OCI-LY3 (cell line): ENCODE data around the gene FSCB.

Experiments
- H2AFZ ChIP-seq: fragments of 200-600, 300-600 bp; shearing (Covaris generic); 2 replicates; pipeline ENCODE4 v1.6.0; 2014; ENCODE audit warnings: antibody characterized with exemption, low read depth, low read length
- H3K27ac ChIP-seq: fragments of 200-600, 300-600 bp; sonication (generic); 2 replicates; pipeline ENCODE4 v1.5.1; 2014; ENCODE audit warnings: mild to moderate bottlenecking, low read length, moderate library complexity, mixed read lengths
- H3K27me3 ChIP-seq: fragments of 200-600, 300-600 bp; sonication (generic); 2 replicates; pipeline ENCODE4 v1.6.1; 2014; ENCODE audit warnings: low read depth, low read length, mixed read lengths
- H3K36me3 ChIP-seq: fragments of 200-600, 300-600 bp; sonication (generic); replicated peaks from 2 replicates; pipeline ENCODE3; 2014; ENCODE audit warnings: low read depth, low read length, mixed read lengths
- H3K4me1 ChIP-seq: fragments of 300-600, 200-600 bp; sonication (generic); 2 replicates; pipeline ENCODE4 v1.6.1; 2014; ENCODE audit warnings: low read length, mixed read lengths
- H3K4me2 ChIP-seq: fragments of 200-600, 300-600 bp; sonication (generic); 2 replicates; pipeline ENCODE4 v1.6.1; 2014; ENCODE audit warnings: low read length, mixed read lengths
- H3K4me3 ChIP-seq: fragments of 300-600, 200-600 bp; sonication (generic); 2 replicates; pipeline ENCODE4 v1.5.1; 2014; ENCODE audit warnings: antibody characterized with exemption, mild to moderate bottlenecking, low read length, moderate library complexity
- H3K79me2 ChIP-seq: fragments of 300-600, 200-600 bp; shearing (Covaris generic); 2 replicates; pipeline ENCODE4 v1.6.1; 2014; ENCODE audit warnings: mild to moderate bottlenecking, low read length, mixed read lengths
- H3K9ac ChIP-seq: fragments of 300-600, 200-600 bp; shearing (Covaris generic); 2 replicates; pipeline ENCODE4 v1.6.0; 2014; ENCODE audit warnings: mild to moderate bottlenecking, low read length, moderate library complexity
- H3K9me3 ChIP-seq: fragments of 200-600, 300-600 bp; shearing (Covaris generic); 2 replicates; pipeline ENCODE4 v1.6.1; 2014; ENCODE audit warnings: low read length, mixed read lengths; ENCODE audit not compliant: insufficient read depth
- H4K20me1 ChIP-seq: fragments of 200-600, 300-600 bp; sonication (generic); 2 replicates; pipeline ENCODE4 v1.6.1; 2016; ENCODE audit warnings: low read length, mixed read lengths; ENCODE audit not compliant: insufficient read depth
- EZH2phosphoT487 ChIP-seq: fragments of 200-600 bp; shearing (Covaris generic); IDR thresholded peaks from 2 replicates; pipeline ENCODE4 v1.6.1; 2018; ENCODE audit warnings: antibody characterized with exemption, mixed run types, low read depth
- TF ChIP-seq, protein P1 (sequence below): fragments of 200-600, 300-600 bp; sonication (generic); IDR thresholded peaks from 2 replicates; pipeline ENCODE4 v1.5.1; 2014; ENCODE audit warnings: antibody characterized with exemption, low read length, low read depth

FSCB gene

DNA sequence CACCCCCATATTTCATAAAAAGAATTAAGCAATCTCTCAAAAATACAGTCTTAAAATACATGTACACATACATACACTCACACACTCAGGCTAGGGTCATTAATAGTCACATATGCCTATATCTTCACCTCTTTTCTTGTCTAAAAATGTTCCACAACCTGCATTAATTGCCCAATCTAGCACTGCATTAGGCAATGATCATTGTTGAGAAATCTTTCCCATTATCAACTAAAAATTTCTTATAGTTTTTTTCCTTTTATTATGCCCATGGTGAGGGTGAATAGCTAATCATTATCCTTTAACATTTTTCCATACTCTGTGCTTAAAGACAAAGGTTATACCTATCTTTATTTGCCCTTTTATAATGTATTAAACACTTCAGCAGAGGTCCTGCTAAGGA, 38.3 kb downstream of the FSCB start:
- no peak for TF ChIP-seq EZH2phosphoT487
- TF ChIP-seq, protein P1, sequence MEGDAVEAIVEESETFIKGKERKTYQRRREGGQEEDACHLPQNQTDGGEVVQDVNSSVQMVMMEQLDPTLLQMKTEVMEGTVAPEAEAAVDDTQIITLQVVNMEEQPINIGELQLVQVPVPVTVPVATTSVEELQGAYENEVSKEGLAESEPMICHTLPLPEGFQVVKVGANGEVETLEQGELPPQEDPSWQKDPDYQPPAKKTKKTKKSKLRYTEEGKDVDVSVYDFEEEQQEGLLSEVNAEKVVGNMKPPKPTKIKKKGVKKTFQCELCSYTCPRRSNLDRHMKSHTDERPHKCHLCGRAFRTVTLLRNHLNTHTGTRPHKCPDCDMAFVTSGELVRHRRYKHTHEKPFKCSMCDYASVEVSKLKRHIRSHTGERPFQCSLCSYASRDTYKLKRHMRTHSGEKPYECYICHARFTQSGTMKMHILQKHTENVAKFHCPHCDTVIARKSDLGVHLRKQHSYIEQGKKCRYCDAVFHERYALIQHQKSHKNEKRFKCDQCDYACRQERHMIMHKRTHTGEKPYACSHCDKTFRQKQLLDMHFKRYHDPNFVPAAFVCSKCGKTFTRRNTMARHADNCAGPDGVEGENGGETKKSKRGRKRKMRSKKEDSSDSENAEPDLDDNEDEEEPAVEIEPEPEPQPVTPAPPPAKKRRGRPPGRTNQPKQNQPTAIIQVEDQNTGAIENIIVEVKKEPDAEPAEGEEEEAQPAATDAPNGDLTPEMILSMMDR, result no peak
- H3K36me3 ChIP-seq, result no peaks in the 10 kb centered on the region
- H4K20me1 ChIP-seq, result no peaks in the 10 kb centered on the region
- H3K79me2 ChIP-seq, result no peaks in the 10 kb centered on the region
- H3K9me3 ChIP-seq, result no peaks in the 10 kb centered on the region
- no peak overlapping the region for H3K4me3 ChIP-seq
- H3K9ac ChIP-seq, result no peak overlapping the region
- no peak overlapping the region for H3K4me2 ChIP-seq
- no peak overlapping the region for H3K27ac ChIP-seq
- H3K4me1 ChIP-seq, result no peaks in the 10 kb centered on the region
- H3K27me3 ChIP-seq, result no peaks in the 10 kb centered on the region
- H2AFZ ChIP-seq, result no peak overlapping the region

DNA sequence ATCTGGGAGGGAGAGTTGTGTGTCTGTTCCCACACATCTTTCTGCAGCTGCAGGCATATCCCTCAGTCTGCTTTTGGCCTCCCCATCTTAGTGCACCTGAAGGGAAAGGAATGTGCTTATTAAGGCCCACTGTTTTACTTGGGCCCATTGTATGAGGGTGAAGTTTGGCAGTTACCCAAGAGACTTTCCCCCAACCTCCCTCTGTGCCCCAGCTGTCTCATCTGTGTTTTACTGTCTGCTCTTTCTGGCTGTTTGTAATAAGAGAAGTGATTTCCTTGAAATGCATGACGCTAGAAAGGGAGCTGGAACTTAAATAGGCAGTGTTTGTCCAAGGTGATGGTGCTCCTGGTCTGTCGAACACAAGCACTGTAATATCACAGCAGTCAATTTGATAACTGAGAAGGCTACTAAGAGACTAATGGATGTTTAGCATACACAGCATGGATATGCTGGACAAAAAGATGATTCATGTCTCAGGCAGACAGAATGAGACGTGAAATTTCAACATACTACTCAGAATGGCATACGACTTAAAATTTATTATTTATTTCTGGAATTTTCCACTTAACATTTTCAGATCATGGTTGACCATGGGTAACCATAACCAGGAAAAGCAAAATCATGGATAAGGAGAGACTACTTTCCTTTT, 43.6 kb downstream of the FSCB start:
- Histone ChIP-seq H4K20me1 (no peaks in the 10 kb centered on the region), H3K4me1 (no peaks in the 10 kb centered on the region), H3K36me3 (no peaks in the 10 kb centered on the region), H3K27ac (no peak overlapping the region), H3K27me3 (no peaks in the 10 kb centered on the region), H3K9me3 (no peaks in the 10 kb centered on the region), H3K4me3 (no peak overlapping the region), H3K79me2 (no peaks in the 10 kb centered on the region), H2AFZ (no peak overlapping the region), H3K9ac (no peak overlapping the region), H3K4me2 (no peak overlapping the region)
- TF ChIP-seq EZH2phosphoT487, result no peak
- TF ChIP-seq, protein P1, result no peak

DNA sequence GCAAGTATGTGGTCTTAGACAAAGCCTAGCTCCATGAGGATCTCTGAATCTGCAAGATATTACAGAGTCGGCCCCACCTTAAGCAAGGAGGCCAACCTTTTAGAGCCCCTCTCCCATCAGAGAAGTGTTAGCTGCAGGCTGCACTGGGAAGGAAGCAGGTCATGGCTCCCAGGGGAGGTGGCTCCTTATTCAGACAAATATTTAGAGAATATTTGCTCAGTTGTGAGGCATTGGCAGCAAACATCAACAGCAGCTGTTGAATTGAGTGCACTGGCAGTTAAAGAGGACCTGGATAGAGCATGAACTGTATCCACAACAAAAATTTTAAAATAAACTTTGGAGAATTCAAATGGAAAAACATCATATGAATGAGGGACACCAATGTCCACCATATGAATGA, 44.7 kb downstream of the FSCB start:
- no peaks in the 10 kb centered on the region for H3K79me2 ChIP-seq
- no peak overlapping the region for H3K4me3 ChIP-seq

DNA sequence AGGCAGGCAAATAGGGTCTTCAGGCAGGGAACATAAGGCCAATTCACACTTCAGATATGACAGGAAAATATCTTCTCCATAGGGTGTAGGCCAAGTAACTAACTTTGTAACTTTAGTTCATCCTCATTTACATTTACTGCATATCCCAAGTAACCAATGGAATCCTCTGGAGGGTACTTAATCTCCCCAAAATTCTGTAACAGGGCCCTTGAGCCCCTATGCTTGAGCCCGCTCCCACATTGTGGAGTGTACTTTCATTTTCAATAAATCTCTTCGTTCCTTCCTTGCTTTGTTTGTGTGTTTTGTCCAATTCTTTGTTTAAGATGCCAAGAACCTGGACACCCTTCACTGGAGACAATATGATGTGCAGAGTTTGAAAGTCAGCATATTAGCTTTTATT, 45.3 kb downstream of the FSCB start:
- Histone ChIP-seq H3K36me3 (no peaks in the 10 kb centered on the region), H3K4me2 (no peak overlapping the region), H4K20me1 (no peaks in the 10 kb centered on the region), H3K9ac (no peak overlapping the region), H3K27me3 (no peaks in the 10 kb centered on the region), H3K4me3 (no peak overlapping the region), H3K4me1 (no peaks in the 10 kb centered on the region), H3K27ac (no peak overlapping the region), H3K79me2 (no peaks in the 10 kb centered on the region), H3K9me3 (no peaks in the 10 kb centered on the region), H2AFZ (no peak overlapping the region)
- TF ChIP-seq, protein P1, result no peak
- no peak for TF ChIP-seq EZH2phosphoT487

More for the DNA sequence above, 44.7 kb downstream of the FSCB start:
- H3K27ac ChIP-seq, result no peak overlapping the region
- H3K27me3 ChIP-seq, result no peaks in the 10 kb centered on the region
- no peak overlapping the region for H2AFZ ChIP-seq
- no peak overlapping the region for H3K9ac ChIP-seq
- no peaks in the 10 kb centered on the region for H3K9me3 ChIP-seq
- no peaks in the 10 kb centered on the region for H3K4me1 ChIP-seq
- TF ChIP-seq, protein P1, result no peak
- no peak for TF ChIP-seq EZH2phosphoT487
- no peaks in the 10 kb centered on the region for H3K36me3 ChIP-seq
- H3K4me2 ChIP-seq, result no peak overlapping the region
- H4K20me1 ChIP-seq, result no peaks in the 10 kb centered on the region
